HG03135 (cell line): ENCODE results near the gene CHST3.
"Not testable (repeated sequence)": the region's sequence is repeated elsewhere in the genome, so short reads cannot be mapped to it uniquely, and the experiment has no call there.

Experiments used
- ATAC-seq: cut with Tn5 transposase; IDR thresholded peaks from one replicate; pipeline ENCODE4 v1.9.1; 2021; ENCODE audit warnings: mild to moderate bottlenecking, moderate library complexity; ENCODE audit not compliant: unreplicated experiment

CHST3 gene

GRCh38 chr10:71972746-71973695 is 8.8 kb downstream of the CHST3 start:
- ATAC-seq, result no peak

- ATAC-seq, result no peak
Observed at GRCh38 chr10:71973777-71974488, 9.7 kb downstream of the CHST3 start.

- no peak for ATAC-seq
Observed at GRCh38 chr10:71974489-71975021, 10.4 kb downstream of the CHST3 start.

GRCh38 chr10:71975087-71975870 is 11.1 kb downstream of the CHST3 start:
- ATAC-seq, result no peak

- ATAC-seq, result no peak
Observed at GRCh38 chr10:71975871-71976725, 11.9 kb downstream of the CHST3 start.

GRCh38 chr10:71977614-71977903 is 13.4 kb downstream of the CHST3 start:
- not testable (repeated sequence) for ATAC-seq

- ATAC-seq, result no peak
Observed at GRCh38 chr10:71978476-71978875, 14.3 kb downstream of the CHST3 start.

GRCh38 chr10:71978988-71979691 is 14.9 kb downstream of the CHST3 start:
- ATAC-seq, result no peak

- ATAC-seq, result no peak
Observed at GRCh38 chr10:71979692-71980062, 15.5 kb downstream of the CHST3 start.

- no peak for ATAC-seq
Observed at GRCh38 chr10:71980181-71981014, 16.2 kb downstream of the CHST3 start.

- no peak for ATAC-seq
Observed at GRCh38 chr10:71981015-71981875, 17.1 kb downstream of the CHST3 start.

- no peak for ATAC-seq
Observed at GRCh38 chr10:71981876-71982230, 17.7 kb downstream of the CHST3 start.

- no peak for ATAC-seq
Observed at GRCh38 chr10:71982269-71983178, 18.3 kb downstream of the CHST3 start.

- ATAC-seq, result no peak
Observed at GRCh38 chr10:71984126-71984808, 20.1 kb downstream of the CHST3 start.

GRCh38 chr10:71984809-71985388 is 20.7 kb downstream of the CHST3 start:
- no peak for ATAC-seq
